Hepatocyte (in vitro differentiated cells): Measurements from ENCODE around the gene FLG.

Experiments
- CTCF ChIP-seq: fragments of 200-600 bp; sonication (generic); IDR thresholded peaks from 2 replicates; pipeline ENCODE4 v1.5.1; 2016; ENCODE audit warnings: antibody characterized with exemption, mild to moderate bottlenecking; ENCODE audit not compliant: poor library complexity
- EZH2phosphoT487 ChIP-seq: fragments of 200-600 bp; sonication (generic); IDR thresholded peaks from one replicate; pipeline ENCODE4 v1.6.1; 2018; ENCODE audit warnings: antibody characterized with exemption, mild to moderate bottlenecking, low read depth, moderate library complexity; ENCODE audit not compliant: unreplicated experiment, severe bottlenecking

GRCh38 chr1:152344438-152344837 is 19.4 kb upstream of the FLG start:
- no peak for TF ChIP-seq CTCF
- TF ChIP-seq EZH2phosphoT487: no peak
